HEK293 (cell line): ENCODE measurements around the gene RNF144A.

Source experiments
- CTCF ChIA-PET: fragments of 350-600 bp; formaldehyde crosslinking; extraction: SDS; loops from one replicate; lab custom pipeline; 2021; ENCODE audit warnings: antibody characterized with exemption; lab: Yijun Ruan, JAX
- POLR2A ChIA-PET: fragments of 300-600 bp; formaldehyde crosslinking; extraction: SDS; loops from one replicate; lab custom pipeline; 2020; ENCODE audit warnings: antibody characterized with exemption, inconsistent platforms; lab: Yijun Ruan, JAX
- H3K27ac ChIP-seq: fragments of 200-500 bp; sonication (Bioruptor generic); 2 replicates; pipeline ENCODE4 v1.5.1; 2014; ENCODE audit warnings: low read depth, low read length, control low read depth, inconsistent platforms; ENCODE audit errors: extremely low read depth
- H3K36me3 ChIP-seq, 2 experiments: fragments of 200-500 bp in 1 of 2; sonication (Bioruptor generic) in 1 of 2; 1 replicate in 1 of 2; 2 replicates in 1 of 2; pipeline ENCODE4 v1.5.1; 2014 to 2017; ENCODE audit warnings: inconsistent platforms in 2 of 2, low read length in 2 of 2; ENCODE audit not compliant: control insufficient read depth in 2 of 2, insufficient read depth in 1 of 2
- H3K4me1 ChIP-seq: fragments of 200-500 bp; sonication (Bioruptor generic); 2 replicates; pipeline ENCODE4 v1.5.1; 2014; ENCODE audit warnings: mild to moderate bottlenecking, low read length, inconsistent platforms; ENCODE audit not compliant: control insufficient read depth, insufficient read depth
- H3K4me3 ChIP-seq: 2 replicates; pipeline ENCODE4 v1.5.1; 2011; ENCODE audit warnings: low read depth, mild to moderate bottlenecking, control low read depth, low read length, moderate library complexity
- H3K9me3 ChIP-seq: fragments of 200-500 bp; sonication (Bioruptor generic); 2 replicates; pipeline ENCODE4 v1.5.1; 2014; ENCODE audit warnings: low read depth, low read length, inconsistent platforms; ENCODE audit not compliant: control insufficient read depth, insufficient read depth
- MEIS1 ChIP-seq: sonication (generic); formaldehyde crosslinking; IDR thresholded peaks from 2 replicates; pipeline ENCODE4 v1.8.1; 2022; ENCODE audit warnings: missing genetic modification reagents, mild to moderate bottlenecking, borderline replicate concordance
- SETDB1 ChIP-seq: IDR thresholded peaks from one replicate; pipeline ENCODE4 v1.6.1; 2017; ENCODE audit warnings: mild to moderate bottlenecking, low read length, moderate library complexity, mixed read lengths; ENCODE audit not compliant: insufficient read length
- YY1 ChIP-seq: fragments of 450-650 bp; formaldehyde crosslinking; IDR thresholded peaks from 2 replicates; pipeline ENCODE4 v1.5.1; 2018; ENCODE audit warnings: missing biosample characterization, missing genetic modification characterization
- ZBTB49 ChIP-seq: fragments of 450-650 bp; formaldehyde crosslinking; IDR thresholded peaks from 2 replicates; pipeline ENCODE4 v1.5.1; 2016; ENCODE audit warnings: missing biosample characterization, missing genetic modification characterization, low read depth
- ZFHX2 ChIP-seq: fragments of 450-650 bp; formaldehyde crosslinking; conservative IDR thresholded peaks from 2 replicates; pipeline ENCODE4 v1.5.1; 2016; ENCODE audit warnings: missing biosample characterization, missing genetic modification characterization
- ZFP37 ChIP-seq: fragments of 450-650 bp; formaldehyde crosslinking; IDR thresholded peaks from 2 replicates; pipeline ENCODE4 v1.5.1; 2016; ENCODE audit warnings: missing biosample characterization, missing genetic modification characterization
- ZNF155 ChIP-seq: fragments of 450-650 bp; formaldehyde crosslinking; IDR thresholded peaks from 2 replicates; pipeline ENCODE4 v1.5.1; 2016; ENCODE audit warnings: missing biosample characterization, missing genetic modification characterization
- ZNF169 ChIP-seq: fragments of 450-650 bp; formaldehyde crosslinking; IDR thresholded peaks from 2 replicates; pipeline ENCODE4 v1.5.1; 2016; ENCODE audit warnings: missing biosample characterization, missing genetic modification characterization
- ZNF335 ChIP-seq: fragments of 450-650 bp; formaldehyde crosslinking; conservative IDR thresholded peaks from 2 replicates; pipeline ENCODE4 v1.5.1; 2016; ENCODE audit warnings: missing biosample characterization, missing genetic modification characterization
- ZNF354C ChIP-seq: fragments of 450-650 bp; formaldehyde crosslinking; IDR thresholded peaks from 2 replicates; pipeline ENCODE4 v1.5.1; 2016; ENCODE audit warnings: missing biosample characterization, missing genetic modification characterization, low read depth, borderline replicate concordance
- ZNF37A ChIP-seq: fragments of 450-650 bp; IDR thresholded peaks from 2 replicates; pipeline ENCODE4 v1.5.1; 2018; ENCODE audit warnings: missing biosample characterization, missing genetic modification characterization
- ZNF416 ChIP-seq: fragments of 450-650 bp; formaldehyde crosslinking; IDR thresholded peaks from 2 replicates; pipeline ENCODE4 v1.5.1; 2016; ENCODE audit warnings: missing biosample characterization, missing genetic modification characterization
- ZNF521 ChIP-seq: fragments of 450-650 bp; formaldehyde crosslinking; IDR thresholded peaks from 2 replicates; pipeline ENCODE4 v1.5.1; 2017; ENCODE audit warnings: missing biosample characterization, mild to moderate bottlenecking, missing genetic modification characterization
- ZNF548 ChIP-seq: fragments of 450-650 bp; formaldehyde crosslinking; IDR thresholded peaks from 2 replicates; pipeline ENCODE4 v1.5.1; 2016; ENCODE audit warnings: missing biosample characterization, missing genetic modification characterization
- ZNF645 ChIP-seq: fragments of 450-650 bp; formaldehyde crosslinking; IDR thresholded peaks from 2 replicates; pipeline ENCODE4; 2016; ENCODE audit warnings: missing biosample characterization, missing genetic modification characterization
- ZNF654 ChIP-seq: fragments of 450-650 bp; formaldehyde crosslinking; IDR thresholded peaks from 2 replicates; pipeline ENCODE4 v1.5.1; 2016; ENCODE audit warnings: low read depth, missing biosample characterization, missing genetic modification characterization
- ZSCAN23 ChIP-seq: fragments of 450-650 bp; formaldehyde crosslinking; IDR thresholded peaks from 2 replicates; pipeline ENCODE4 v1.5.1; 2016; ENCODE audit warnings: missing biosample characterization, missing genetic modification characterization
- ZXDB ChIP-seq: fragments of 450-650 bp; formaldehyde crosslinking; IDR thresholded peaks from 2 replicates; pipeline ENCODE4 v1.5.1; 2016; ENCODE audit warnings: missing biosample characterization, missing genetic modification characterization
- TF ChIP-seq, protein P1 (sequence below): fragments of 450-650 bp; formaldehyde crosslinking; IDR thresholded peaks from 2 replicates; pipeline ENCODE4 v1.5.1; 2016; ENCODE audit warnings: missing biosample characterization, missing genetic modification characterization

The RNF144A gene

GRCh38 chr2:6874032-6874431 lies 43.2 kb upstream of the RNF144A start:
- H3K4me3 ChIP-seq, result no peak overlapping the region
- no peaks in the 10 kb centered on the region for H3K4me1 ChIP-seq
- TF ChIP-seq ZSCAN23 (tag by site-specific recombination) (no peak), ZNF521 (tag by site-specific recombination) (no peak), SETDB1 (no peak), ZXDB (tag by site-specific recombination) (no peak), ZNF335 (tag by site-specific recombination) (no peak), ZNF548 (tag by site-specific recombination) (no peak), YY1 (no peak), ZFHX2 (tag by site-specific recombination) (no peak), ZFP37 (no peak), ZNF654 (tag by site-specific recombination) (no peak), ZNF169 (no peak), ZNF155 (no peak), ZBTB49 (no peak)
- TF ChIP-seq, protein P1, sequence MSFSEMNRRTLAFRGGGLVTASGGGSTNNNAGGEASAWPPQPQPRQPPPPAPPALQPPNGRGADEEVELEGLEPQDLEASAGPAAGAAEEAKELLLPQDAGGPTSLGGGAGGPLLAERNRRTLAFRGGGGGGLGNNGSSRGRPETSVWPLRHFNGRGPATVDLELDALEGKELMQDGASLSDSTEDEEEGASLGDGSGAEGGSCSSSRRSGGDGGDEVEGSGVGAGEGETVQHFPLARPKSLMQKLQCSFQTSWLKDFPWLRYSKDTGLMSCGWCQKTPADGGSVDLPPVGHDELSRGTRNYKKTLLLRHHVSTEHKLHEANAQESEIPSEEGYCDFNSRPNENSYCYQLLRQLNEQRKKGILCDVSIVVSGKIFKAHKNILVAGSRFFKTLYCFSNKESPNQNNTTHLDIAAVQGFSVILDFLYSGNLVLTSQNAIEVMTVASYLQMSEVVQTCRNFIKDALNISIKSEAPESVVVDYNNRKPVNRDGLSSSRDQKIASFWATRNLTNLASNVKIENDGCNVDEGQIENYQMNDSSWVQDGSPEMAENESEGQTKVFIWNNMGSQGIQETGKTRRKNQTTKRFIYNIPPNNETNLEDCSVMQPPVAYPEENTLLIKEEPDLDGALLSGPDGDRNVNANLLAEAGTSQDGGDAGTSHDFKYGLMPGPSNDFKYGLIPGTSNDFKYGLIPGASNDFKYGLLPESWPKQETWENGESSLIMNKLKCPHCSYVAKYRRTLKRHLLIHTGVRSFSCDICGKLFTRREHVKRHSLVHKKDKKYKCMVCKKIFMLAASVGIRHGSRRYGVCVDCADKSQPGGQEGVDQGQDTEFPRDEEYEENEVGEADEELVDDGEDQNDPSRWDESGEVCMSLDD (tag by site-specific recombination), result no peak
- no peaks in the 10 kb centered on the region for H3K36me3 ChIP-seq
- ChIA-PET POLR2A (no interaction called here), CTCF (no interaction called here)
- H3K27ac ChIP-seq, result no peak overlapping the region
- H3K9me3 ChIP-seq, result no peaks in the 10 kb centered on the region

- no peaks in the 10 kb centered on the region for H3K4me1 ChIP-seq
Measured at GRCh38 chr2:6876309-6876708, 40.9 kb upstream of the RNF144A start.

More at GRCh38 chr2:6876309-6876708, 40.9 kb upstream of the RNF144A start:
- no peak overlapping the region for H3K27ac ChIP-seq
- no peaks in the 10 kb centered on the region for H3K9me3 ChIP-seq
- ChIA-PET POLR2A (no interaction called here), CTCF (interaction anchor here (0.8 to 1.0 kb wide), 3 partner anchors 10 to 327 kb away, joined by 3 to 6 read pairs (median 3); no protein-coding TSS in a partner anchor)
- H3K36me3 ChIP-seq, result no peaks in the 10 kb centered on the region
- no peak overlapping the region for H3K4me3 ChIP-seq
- TF ChIP-seq ZNF416 (tag by site-specific recombination) (no peak), ZNF645 (tag by site-specific recombination) (no peak), ZNF354C (tag by site-specific recombination) (no peak), ZNF37A (tag by site-specific recombination) (no peak), MEIS1 (CRISPR knock-in tag) (no peak)
